NCI-H128 (cell line): ENCODE measurements around the gene NAA50.

Experiments
- DNase-seq: peaks from one replicate; lab custom pipeline; 2025; ENCODE audit not compliant: unreplicated experiment; lab: John Stamatoyannopoulos, UW

NAA50 gene

GRCh38 chr3:113743006-113743630 is 2.9 kb downstream of the NAA50 start:
- DNase-seq = no peak

- DNase-seq = no peak
Measured at GRCh38 chr3:113741620-113742019, 4.4 kb downstream of the NAA50 start.

- DNase-seq = no peak
Measured at GRCh38 chr3:113741086-113741485, 5.0 kb downstream of the NAA50 start.

GRCh38 chr3:113736548-113737089 is 9.4 kb downstream of the NAA50 start:
- peak; percentile 21 for DNase-seq

- no peak for DNase-seq
Measured at GRCh38 chr3:113731694-113732093, 14.4 kb downstream of the NAA50 start.

GRCh38 chr3:113730550-113730949 is 15.5 kb downstream of the NAA50 start:
- no peak for DNase-seq

GRCh38 chr3:113728661-113729060 is 17.4 kb downstream of the NAA50 start:
- DNase-seq = no peak

GRCh38 chr3:113721636-113722035 is 24.4 kb downstream of the NAA50 start:
- no peak for DNase-seq

GRCh38 chr3:113719758-113720157 is 26.3 kb downstream of the NAA50 start:
- DNase-seq = no peak

GRCh38 chr3:113719294-113719693 is 26.8 kb downstream of the NAA50 start:
- no peak for DNase-seq

- no peak for DNase-seq
Measured at GRCh38 chr3:113717818-113718217, 28.2 kb downstream of the NAA50 start.

- DNase-seq = no peak
Measured at GRCh38 chr3:113717308-113717707, 28.7 kb downstream of the NAA50 start.

- DNase-seq = no peak
Measured at GRCh38 chr3:113714702-113715101, 31.3 kb downstream of the NAA50 start.

GRCh38 chr3:113712129-113712528 is 33.9 kb downstream of the NAA50 start:
- DNase-seq = no peak

- DNase-seq = no peak
Measured at GRCh38 chr3:113707835-113708234, 38.2 kb downstream of the NAA50 start.

- DNase-seq = no peak
Measured at GRCh38 chr3:113698956-113699355, 47.1 kb downstream of the NAA50 start.

- DNase-seq = no peak
Measured at GRCh38 chr3:113698213-113698742, 47.8 kb downstream of the NAA50 start.

GRCh38 chr3:113697500-113698090 is 48.5 kb downstream of the NAA50 start:
- no peak for DNase-seq

- DNase-seq = peak; percentile 99
Measured at GRCh38 chr3:113696658-113697499, 49.2 kb downstream of the NAA50 start.

- DNase-seq = peak; percentile 16
Measured at GRCh38 chr3:113695786-113696645, 50.0 kb downstream of the NAA50 start, which contains the start of gene USF3. Gene USF3, minus strand, starts transcription at chr3:113696642. Its CDS starts 21,764 bp downstream, at chr3:113674878.

GRCh38 chr3:113695431-113695785 is 50.6 kb downstream of the NAA50 start:
- DNase-seq = no peak
